GM12878 (cell line): ENCODE results near the gene CDYL. TPM values are rescaled to one million over a fixed set of nuclear protein-coding genes. Genes with fewer than 3 reads are reported as not detected.

Source experiments
- ATAC-seq: fragments of 200-7000 bp; cut with Tn5 transposase; 3 replicates; pipeline ENCODE4 v1.9.1; 2020; ENCODE audit warnings: mild to moderate bottlenecking, moderate library complexity
- BruUV-seq: library from RNA; stranded (reverse); fragments of 400-500 nt; replicated peaks from 2 replicates; lab custom pipeline; 2021; lab: Mats Ljungman, UMichigan
- CTCF ChIA-PET: fragments of 300-600 bp; sonication (Branson Sonifier 250); formaldehyde crosslinking; extraction: SDS; loops from one replicate; lab custom pipeline; 2021; ENCODE audit warnings: inconsistent platforms; lab: Yijun Ruan, JAX
- POLR2A ChIA-PET: fragments of 350-600 bp; formaldehyde crosslinking; extraction: SDS; loops from one replicate; lab custom pipeline; 2021; ENCODE audit warnings: inconsistent platforms; lab: Charles Lee
- RAD21 ChIA-PET: fragments of 300-600 bp; sonication (Branson Sonifier 250); formaldehyde crosslinking; loops from one replicate; lab custom pipeline; 2023; ENCODE audit warnings: antibody characterized with exemption; ENCODE audit not compliant: unreplicated experiment; lab: Charles Lee
- SMC1A ChIA-PET: fragments of 300-600 bp; sonication (Branson Sonifier 250); formaldehyde crosslinking; loops from one replicate; lab custom pipeline; 2023; ENCODE audit not compliant: unreplicated experiment, uncharacterized antibody; lab: Charles Lee
- DNase-seq: peaks from one replicate; pipeline ENCODE4 v3.0.0-alpha.2; 2011; ENCODE audit warnings: low read depth, low spot score
- FAIRE-seq: peaks from 3 replicates; lab custom pipeline; 2011; peaks lifted over from hg19 to GRCh38; lab: Jason Lieb, UNC
- H2AFZ ChIP-seq: 2 replicates; pipeline ENCODE4 v1.6.0; 2011; ENCODE audit warnings: low read depth, low read length, control low read depth; ENCODE audit not compliant: control insufficient read depth
- H3K27ac ChIP-seq: 2 replicates; pipeline ENCODE4 v1.5.1; 2011; ENCODE audit warnings: control low read depth; ENCODE audit not compliant: control insufficient read depth, insufficient read depth
- H3K27me3 ChIP-seq, 2 experiments: replicated peaks in 1 of 2; 2 replicates each; pipeline versions ENCODE4 v1.6.0 to v1.6.1; 2011; ENCODE audit warnings: low read length in 1 of 2; ENCODE audit not compliant: control insufficient read depth in 2 of 2, insufficient read depth in 2 of 2
- H3K36me3 ChIP-seq, 2 experiments: 2 replicates each; pipeline ENCODE4 v1.5.1; 2011; ENCODE audit warnings: low read length in 1 of 2; ENCODE audit not compliant: control insufficient read depth in 2 of 2, insufficient read depth in 2 of 2
- H3K4me1 ChIP-seq: 2 replicates; pipeline ENCODE4 v1.6.1; 2011; ENCODE audit warnings: mild to moderate bottlenecking, low read length, moderate library complexity, mixed read lengths; ENCODE audit not compliant: control insufficient read depth, insufficient read depth
- H3K4me2 ChIP-seq: 2 replicates; pipeline ENCODE4 v1.6.0; 2011; ENCODE audit warnings: control low read depth; ENCODE audit not compliant: control insufficient read depth, insufficient read depth
- H3K4me3 ChIP-seq: fragments of 200-600 bp; sonication (generic); 2 replicates; pipeline ENCODE4 v1.5.1; 2016
- H3K79me2 ChIP-seq: 2 replicates; pipeline ENCODE4 v1.6.0; 2011; ENCODE audit warnings: low read length; ENCODE audit not compliant: control insufficient read depth, insufficient read depth
- H3K9ac ChIP-seq: 2 replicates; pipeline ENCODE4 v1.8.0; 2011; ENCODE audit warnings: low read length, control low read depth, mixed read lengths; ENCODE audit not compliant: control insufficient read depth, insufficient read depth
- H3K9me3 ChIP-seq: replicated peaks from 3 replicates; pipeline ENCODE4 v1.5.1; 2011; ENCODE audit warnings: mild to moderate bottlenecking, low read length; ENCODE audit not compliant: control insufficient read depth, insufficient read depth
- H4K20me1 ChIP-seq: 2 replicates; pipeline ENCODE4 v1.6.0; 2011; ENCODE audit not compliant: control insufficient read depth, insufficient read depth
- CBX3 ChIP-seq: fragments of 200-600 bp; sonication (generic); IDR thresholded peaks from 2 replicates; pipeline ENCODE4 v1.6.1; 2016; ENCODE audit warnings: low read depth, borderline replicate concordance
- JUNB ChIP-seq: IDR thresholded peaks from 2 replicates; pipeline ENCODE4 v1.6.1; 2016; ENCODE audit warnings: antibody characterized with exemption, mild to moderate bottlenecking
- JUND ChIP-seq: IDR thresholded peaks from 2 replicates; pipeline ENCODE4 v1.6.1; 2012; ENCODE audit warnings: low read depth, mild to moderate bottlenecking, low read length, improper control_type of control experiment, moderate library complexity
- SPI1 ChIP-seq: IDR thresholded peaks from 2 replicates; pipeline ENCODE4 v1.6.1; 2011; ENCODE audit warnings: low read depth, mild to moderate bottlenecking, low read length, moderate library complexity, borderline replicate concordance; ENCODE audit not compliant: insufficient read depth
- WGBS: methylation state at CpG from one replicate; pipeline ENCODE4 v1.1.6; 2016; ENCODE audit warnings: low lambda C conversion rate; ENCODE audit not compliant: insufficient replicate concordance, insufficient coverage; ENCODE audit errors: missing lambda C conversion rate; 5-methylcytosine and 5-hydroxymethylcytosine counted together
- in situ Hi-C: fragments of 300-500 bp; cut with MboI; formaldehyde crosslinking; loops from 9 replicates; pipeline ENCODE4 v1.14.3; 2018; ENCODE audit warnings: mixed read lengths
- intact Hi-C: fragments of 100-400 bp; cut with micrococcal nuclease; formaldehyde crosslinking; loops from one replicate; pipeline ENCODE4 v1.14.2; 2022; ENCODE audit not compliant: unreplicated experiment
- polyA plus RNA-seq, 11 experiments: library from polyadenylated mRNA; depleted of rRNA in 4 of 11; unstranded in 6 of 11; stranded (reverse) in 5 of 11; fragments of >200 nt; fragmentation: Nextera tagmentation in 4 of 11; fragmentation: Illumina TruSeq in 1 of 11; extraction: Ambion mirVana in 4 of 11; extraction: Trizol in 1 of 11; gene quantifications; 1 replicate in 1 of 11; 2 replicates in 10 of 11; pipeline versions ENCODE4 v1.2.1 to v1.2.3, GENCODE V29; 2011 to 2016; ENCODE audit warnings: inconsistent platforms in 2 of 11, missing spikeins in 2 of 11, low read depth in 1 of 11
- total RNA-seq, 4 experiments: library from RNA; depleted of rRNA in 3 of 4; stranded (reverse); fragments of >200 nt in 3 of 4; fragmentation: Illumina TruSeq in 1 of 4; extraction: Trizol in 1 of 4; gene quantifications; 2 replicates each; pipeline versions ENCODE4 v1.2.1 to v1.2.3, GENCODE V29; 2013 to 2021
- TF ChIP-seq, protein P1 (sequence below): IDR thresholded peaks from 2 replicates; pipeline ENCODE4 v1.6.1; 2012; ENCODE audit warnings: low read length, inconsistent platforms

The CDYL gene
- total and polyA plus RNA-seq, 10 of the 15 experiments (the other 5 are each of a cell fraction or from before 2014, with no cell fraction given): 9.3 to 61.2 (median 28.5) TPM

DNA sequence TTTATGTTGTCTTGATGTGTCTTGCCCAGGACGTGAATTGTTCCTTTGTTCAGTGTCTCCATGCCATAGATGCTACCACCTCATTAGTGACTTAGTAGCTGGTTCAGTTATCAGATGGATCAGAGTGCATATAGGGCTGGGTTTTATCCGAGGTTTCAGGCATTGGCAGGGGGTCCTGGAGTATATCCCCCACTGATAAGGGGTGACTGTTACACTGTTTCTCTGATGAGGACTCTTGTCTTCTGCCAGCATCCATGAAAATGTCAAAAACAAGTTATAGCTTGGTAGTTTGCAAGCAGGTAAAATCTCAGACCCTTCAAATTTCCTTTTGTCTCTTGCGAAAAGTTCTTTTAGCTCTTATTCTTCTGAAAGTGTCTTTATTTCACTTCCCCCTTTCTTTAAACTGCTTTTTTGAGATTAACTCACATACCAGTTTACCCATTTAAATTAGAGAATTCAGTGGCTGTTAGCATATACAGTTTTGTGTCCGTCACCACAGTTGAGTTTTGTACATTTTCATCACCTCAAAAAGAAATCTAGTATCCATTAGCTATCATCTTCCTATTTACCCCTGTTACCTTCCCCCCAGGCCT is 109.2 kb downstream of the CDYL start:
- Histone ChIP-seq H3K4me3 (peak overlapping the region; percentile 5; the same call in 1 of the 2 replicates), H3K27me3 (no peaks in the 10 kb centered on the region), H3K4me2 (peak overlapping the region; percentile 95), H2AFZ (no peak overlapping the region), H3K36me3 (no peaks in the 10 kb centered on the region), H3K9ac (no peak overlapping the region), H3K4me1 (peaks cover 37% of the 10 kb centered on the region), H3K9me3 (no peaks in the 10 kb centered on the region; the same call in 2 of the 3 replicates), H3K79me2 (peaks cover 87% of the 10 kb centered on the region), H4K20me1 (no peaks in the 10 kb centered on the region; the same call in 1 of the 2 replicates), H3K27ac (peak overlapping the region; percentile 65)
- WGBS: 62% methylated on average over 4 of the region's 4 CpGs
- peak; percentile 66 for FAIRE-seq
- ATAC-seq: peak; percentile 67
- ChIA-PET POLR2A (interaction anchor here (0.6 to 2.0 kb wide), 5 partner anchors 8 to 42 kb away, joined by 3 to 7 read pairs (median 4); no protein-coding TSS in a partner anchor), RAD21 (interaction anchor here (0.6 to 2.5 kb wide), 7 partner anchors 11 to 109 kb away, joined by 3 to 17 read pairs (median 4); no protein-coding TSS in a partner anchor), SMC1A (interaction anchor here (0.5 to 2.4 kb wide), 22 partner anchors 9 to 490 kb away, joined by 3 to 21 read pairs (median 5); no protein-coding TSS in a partner anchor), CTCF (interaction anchor here (0.6 to 2.0 kb wide), 14 partner anchors 9 to 146 kb away, joined by 3 to 7 read pairs (median 4); no protein-coding TSS in a partner anchor)
- DNase-seq: no peak
- BruUV-seq: no TSS peak
- intact Hi-C loops: loop anchor here (2.0 kb wide), 1 partner anchor 15 kb away; no protein-coding TSS in a partner anchor
- TF ChIP-seq JUNB (peak; percentile 16; the same call in 1 of the 2 replicates), SPI1 (peak; percentile 85), CBX3 (no peak), JUND (no peak)
- TF ChIP-seq, protein P1, sequence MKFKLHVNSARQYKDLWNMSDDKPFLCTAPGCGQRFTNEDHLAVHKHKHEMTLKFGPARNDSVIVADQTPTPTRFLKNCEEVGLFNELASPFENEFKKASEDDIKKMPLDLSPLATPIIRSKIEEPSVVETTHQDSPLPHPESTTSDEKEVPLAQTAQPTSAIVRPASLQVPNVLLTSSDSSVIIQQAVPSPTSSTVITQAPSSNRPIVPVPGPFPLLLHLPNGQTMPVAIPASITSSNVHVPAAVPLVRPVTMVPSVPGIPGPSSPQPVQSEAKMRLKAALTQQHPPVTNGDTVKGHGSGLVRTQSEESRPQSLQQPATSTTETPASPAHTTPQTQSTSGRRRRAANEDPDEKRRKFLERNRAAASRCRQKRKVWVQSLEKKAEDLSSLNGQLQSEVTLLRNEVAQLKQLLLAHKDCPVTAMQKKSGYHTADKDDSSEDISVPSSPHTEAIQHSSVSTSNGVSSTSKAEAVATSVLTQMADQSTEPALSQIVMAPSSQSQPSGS: peak; percentile 32; the same call in 1 of the 2 replicates
- in situ Hi-C loops: no loop called here
